Measurements from ENCODE around the gene HS3ST3A1.
"Not testable (repeated sequence)": the region's sequence is repeated elsewhere in the genome, so short reads cannot be mapped to it uniquely, and the experiment has no call there.

HS3ST3A1 gene

DNA sequence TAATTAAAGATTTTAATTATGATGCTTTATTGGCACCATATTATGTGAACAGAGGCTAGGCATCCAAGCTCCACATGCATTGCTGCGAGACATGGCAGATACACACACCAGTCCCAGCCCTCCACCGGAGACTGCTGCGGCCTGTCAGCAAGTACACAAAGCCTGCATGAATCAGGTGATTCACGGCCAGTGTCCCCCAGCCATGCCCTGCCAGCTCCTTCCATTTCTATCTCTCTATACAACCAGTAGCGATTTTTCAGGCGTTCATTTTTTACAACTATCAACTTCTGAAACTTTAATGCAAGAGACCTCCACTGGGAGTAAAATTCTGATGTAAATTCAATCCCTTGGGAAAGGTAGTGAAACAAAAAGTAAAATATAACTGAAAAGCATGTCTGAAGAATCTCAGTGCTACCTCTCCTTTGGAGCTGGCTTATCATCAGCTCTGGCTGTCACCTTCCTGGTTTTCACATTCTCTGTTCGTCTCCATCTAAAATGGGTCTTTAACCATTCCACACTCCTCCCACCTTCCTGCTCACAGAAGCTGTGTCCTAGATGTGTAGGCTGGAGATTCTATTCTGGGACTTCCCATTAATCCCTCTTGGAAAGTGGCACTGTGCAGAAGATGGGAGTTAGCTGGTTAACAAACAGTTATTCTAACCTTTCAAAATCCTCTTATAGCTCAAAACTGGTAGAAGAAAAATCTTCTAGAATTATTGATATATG, 32.2 kb downstream of the HS3ST3A1 start:
- H3K4me1 Mint-ChIP-seq (ENCODE audit: low read depth), result no peaks in the 10 kb centered on the region
- peaks cover 21% of the 10 kb centered on the region for H3K27me3 Mint-ChIP-seq
- H3K9me3 Mint-ChIP-seq, result no peaks in the 10 kb centered on the region
- H3K36me3 Mint-ChIP-seq (ENCODE audit: low read depth), result no peaks in the 10 kb centered on the region
- no peak overlapping the region for H3K4me3 Mint-ChIP-seq
- no peak overlapping the region for H3K27ac Mint-ChIP-seq

DNA sequence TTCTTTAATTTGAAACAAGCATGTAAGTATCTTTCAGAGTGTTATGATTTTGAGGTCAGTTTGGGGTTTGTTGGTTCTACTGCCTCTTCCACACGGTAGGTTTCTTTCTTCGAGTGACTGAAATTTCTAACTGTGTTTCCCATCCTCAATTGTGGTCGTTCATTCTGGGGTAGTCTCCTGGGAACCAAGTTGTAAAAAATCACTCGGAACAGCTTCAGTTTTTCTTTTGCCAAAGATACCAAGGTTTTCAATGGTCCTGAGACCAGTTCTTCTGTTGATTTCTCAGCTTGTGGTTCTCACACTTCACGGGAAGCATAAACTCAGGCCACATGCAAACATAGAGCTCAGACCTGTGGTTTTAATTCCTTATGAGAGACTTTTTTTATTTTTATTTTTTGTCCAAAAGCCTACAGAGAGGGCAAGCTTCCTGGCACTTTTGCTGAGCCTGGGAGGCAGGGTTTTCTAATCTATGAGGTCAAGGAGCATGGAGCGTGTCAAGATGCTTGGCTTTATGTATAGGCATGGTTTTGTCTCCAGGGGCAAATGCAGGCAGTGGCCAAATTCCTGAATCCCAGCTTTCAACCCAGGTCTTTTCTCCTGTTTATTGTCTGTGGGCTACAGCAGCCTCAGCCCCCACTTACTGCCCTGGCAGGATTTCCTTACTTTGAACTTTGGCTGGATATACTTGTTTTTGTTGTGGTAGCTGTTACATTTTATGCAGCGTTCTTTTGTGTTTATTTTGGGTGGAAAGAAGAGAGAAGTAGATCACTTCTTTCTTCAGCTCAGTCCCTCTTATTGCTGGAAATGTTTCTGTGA, 32.9 kb downstream of the HS3ST3A1 start:
- peaks cover 20% of the 10 kb centered on the region for H3K27me3 Mint-ChIP-seq
- H3K36me3 Mint-ChIP-seq (ENCODE audit: low read depth), result no peaks in the 10 kb centered on the region
- no peaks in the 10 kb centered on the region for H3K9me3 Mint-ChIP-seq
- no peak overlapping the region for H3K27ac Mint-ChIP-seq
- H3K4me3 Mint-ChIP-seq, result no peak overlapping the region
- no peaks in the 10 kb centered on the region for H3K4me1 Mint-ChIP-seq (ENCODE audit: low read depth)

DNA sequence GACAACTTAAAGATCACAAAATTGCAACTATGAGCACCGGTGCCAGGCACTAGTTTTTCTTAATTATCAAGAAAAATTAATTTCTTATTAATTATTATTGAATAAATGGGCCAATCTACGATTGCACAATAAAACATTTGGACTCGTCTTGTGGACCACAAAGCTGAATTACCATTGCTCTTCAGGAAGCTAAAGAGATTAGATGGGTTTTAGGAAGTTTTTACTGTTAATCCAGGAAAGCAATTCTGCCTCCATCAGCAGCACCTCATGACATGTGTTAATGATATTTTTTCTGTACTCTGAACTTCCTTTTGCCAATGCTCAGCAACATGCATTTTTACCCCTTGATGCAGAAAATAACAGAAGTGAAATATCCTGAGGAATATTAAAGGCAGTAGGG, 37.9 kb downstream of the HS3ST3A1 start:
- H3K27me3 Mint-ChIP-seq, result peaks cover 4% of the 10 kb centered on the region
- H3K4me3 Mint-ChIP-seq, result no peak overlapping the region
- no peaks in the 10 kb centered on the region for H3K4me1 Mint-ChIP-seq (ENCODE audit: low read depth)
- no peak overlapping the region for H3K27ac Mint-ChIP-seq
- no peaks in the 10 kb centered on the region for H3K36me3 Mint-ChIP-seq (ENCODE audit: low read depth)
- no peaks in the 10 kb centered on the region for H3K9me3 Mint-ChIP-seq

DNA sequence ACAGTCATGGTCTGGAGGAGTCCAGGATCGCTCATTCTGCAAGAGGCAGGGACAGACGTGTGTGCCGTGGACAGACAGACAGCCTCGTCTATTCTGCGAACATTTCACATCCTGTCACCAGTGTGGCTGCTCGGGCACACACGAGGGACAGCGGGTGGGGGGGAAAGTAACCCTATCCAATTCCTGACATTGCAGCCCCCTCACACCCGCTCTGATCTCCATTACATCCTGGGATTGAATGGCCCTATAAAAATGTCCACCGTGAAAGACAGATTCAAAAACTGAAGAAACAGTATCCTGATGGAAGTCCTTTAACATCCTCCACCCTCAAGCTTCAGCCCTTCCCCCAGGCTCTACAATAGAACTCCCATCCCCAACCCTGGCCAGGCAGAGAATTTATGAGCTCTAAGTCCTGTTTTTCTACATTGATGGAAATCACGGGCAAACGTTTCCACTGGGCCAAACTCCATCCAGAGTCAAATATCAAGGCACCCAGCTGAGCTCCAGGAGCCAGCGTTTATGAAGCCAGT, 39.4 kb downstream of the HS3ST3A1 start:
- peaks cover 4% of the 10 kb centered on the region for H3K27me3 Mint-ChIP-seq
- no peak overlapping the region for H3K27ac Mint-ChIP-seq
- H3K9me3 Mint-ChIP-seq, result no peaks in the 10 kb centered on the region
- no peaks in the 10 kb centered on the region for H3K36me3 Mint-ChIP-seq (ENCODE audit: low read depth)
- no peaks in the 10 kb centered on the region for H3K4me1 Mint-ChIP-seq (ENCODE audit: low read depth)
- H3K4me3 Mint-ChIP-seq, result no peak overlapping the region

DNA sequence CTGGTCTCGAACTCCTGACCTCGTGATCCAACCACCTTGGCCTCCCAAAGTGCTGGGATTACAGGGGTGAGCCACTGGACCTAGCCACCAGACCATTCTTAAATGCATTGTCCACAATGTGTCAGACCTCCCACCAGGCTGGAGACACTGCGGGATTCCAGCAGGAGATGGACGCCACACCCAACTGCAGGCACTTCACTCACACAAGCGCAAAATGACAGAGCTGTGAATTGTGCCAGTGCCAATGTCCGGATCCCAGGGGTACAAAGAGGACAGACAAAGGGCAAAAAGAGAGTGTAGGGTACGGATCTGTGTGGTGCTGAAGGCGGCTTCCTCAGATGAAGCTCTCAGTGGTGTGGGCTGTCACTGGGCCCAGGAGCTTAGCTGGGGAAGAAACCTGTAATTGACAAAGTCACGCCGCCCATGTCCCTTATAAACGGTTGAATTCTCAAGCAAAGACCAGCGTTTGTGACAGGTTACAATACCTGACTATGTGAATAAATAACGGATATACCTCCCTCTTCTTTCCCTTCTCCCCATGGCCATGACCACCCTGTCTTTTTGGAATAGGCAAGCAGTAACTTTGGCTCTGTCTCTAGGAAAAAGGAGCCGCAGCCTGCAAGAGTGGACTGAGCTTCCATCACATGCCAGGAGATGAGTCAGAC, 40.0 kb downstream of the HS3ST3A1 start:
- H3K27ac Mint-ChIP-seq, result no peak overlapping the region
- H3K4me1 Mint-ChIP-seq (ENCODE audit: low read depth), result no peaks in the 10 kb centered on the region

DNA sequence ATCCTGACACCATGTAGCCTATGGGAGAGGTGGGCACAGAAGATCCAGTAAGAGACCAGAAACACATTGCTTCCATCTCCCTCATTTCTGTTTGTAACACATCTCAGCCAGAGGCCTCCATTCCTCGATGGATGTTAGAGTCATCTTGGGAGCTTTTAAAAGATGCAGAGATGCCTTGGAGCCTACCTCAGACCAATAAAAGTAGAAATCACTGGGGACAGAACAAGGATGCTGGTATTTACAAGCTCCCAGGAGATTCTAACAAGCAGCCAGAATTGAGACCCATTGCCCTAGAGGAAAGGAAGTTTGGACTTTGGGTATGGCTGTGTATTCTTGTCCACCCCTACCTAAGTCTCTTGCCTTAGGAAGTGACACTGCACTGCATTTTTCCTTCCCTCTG, 40.8 kb downstream of the HS3ST3A1 start:
- Mint-ChIP-seq H3K27ac (no peak overlapping the region), H3K4me3 (no peak overlapping the region), H3K4me1 (ENCODE audit: low read depth) (no peaks in the 10 kb centered on the region), H3K27me3 (peaks cover 4% of the 10 kb centered on the region), H3K9me3 (no peaks in the 10 kb centered on the region), H3K36me3 (ENCODE audit: low read depth) (no peaks in the 10 kb centered on the region)

More for the DNA sequence above, 40.0 kb downstream of the HS3ST3A1 start:
- Mint-ChIP-seq H3K9me3 (no peaks in the 10 kb centered on the region), H3K4me3 (no peak overlapping the region), H3K36me3 (ENCODE audit: low read depth) (no peaks in the 10 kb centered on the region), H3K27me3 (peaks cover 4% of the 10 kb centered on the region)

DNA sequence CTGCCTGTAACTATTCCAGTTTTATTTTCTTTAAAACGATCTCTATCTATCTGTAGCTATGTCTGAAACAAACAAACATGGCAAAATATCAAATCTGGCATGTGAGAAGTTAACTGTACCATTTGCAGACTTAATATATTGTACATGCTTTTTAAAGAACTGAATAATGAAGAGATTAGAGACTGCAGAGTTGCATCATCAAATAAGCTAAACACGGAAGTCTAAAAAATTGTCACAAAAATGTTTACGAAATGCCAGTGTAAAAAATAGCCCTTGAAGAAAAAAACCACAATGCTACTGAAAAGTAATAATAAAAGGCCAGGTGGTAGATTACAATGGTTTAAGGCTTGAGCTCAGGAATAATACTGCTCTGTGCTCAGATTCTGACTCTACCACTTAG, 43.1 kb downstream of the HS3ST3A1 start:
- no peak overlapping the region for H3K4me3 Mint-ChIP-seq
- H3K9me3 Mint-ChIP-seq, result no peaks in the 10 kb centered on the region
- H3K36me3 Mint-ChIP-seq (ENCODE audit: low read depth), result no peaks in the 10 kb centered on the region
- H3K27ac Mint-ChIP-seq, result no peak overlapping the region
- peaks cover 6% of the 10 kb centered on the region for H3K27me3 Mint-ChIP-seq
- no peaks in the 10 kb centered on the region for H3K4me1 Mint-ChIP-seq (ENCODE audit: low read depth)

DNA sequence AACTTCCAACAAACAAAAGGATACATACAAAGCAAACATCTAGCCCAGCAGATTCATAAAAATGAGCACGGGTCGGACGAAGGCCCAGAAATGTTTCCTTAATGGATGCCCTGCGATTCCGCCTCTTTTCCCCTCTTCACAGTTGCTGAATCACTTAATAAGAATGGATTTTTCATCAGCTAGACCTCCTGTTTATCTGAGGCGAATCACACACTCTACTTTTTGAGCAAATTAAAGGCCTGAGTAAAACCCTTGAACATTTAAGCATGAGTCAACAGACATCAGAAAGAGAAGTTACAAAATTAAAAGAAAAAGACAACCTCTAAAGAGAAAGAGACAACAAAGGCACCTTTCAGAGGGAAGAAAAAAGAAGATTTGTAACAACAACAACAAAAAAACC, 44.7 kb downstream of the HS3ST3A1 start:
- Mint-ChIP-seq H3K27ac (no peak overlapping the region), H3K4me3 (no peak overlapping the region), H3K27me3 (peaks cover 6% of the 10 kb centered on the region)

DNA sequence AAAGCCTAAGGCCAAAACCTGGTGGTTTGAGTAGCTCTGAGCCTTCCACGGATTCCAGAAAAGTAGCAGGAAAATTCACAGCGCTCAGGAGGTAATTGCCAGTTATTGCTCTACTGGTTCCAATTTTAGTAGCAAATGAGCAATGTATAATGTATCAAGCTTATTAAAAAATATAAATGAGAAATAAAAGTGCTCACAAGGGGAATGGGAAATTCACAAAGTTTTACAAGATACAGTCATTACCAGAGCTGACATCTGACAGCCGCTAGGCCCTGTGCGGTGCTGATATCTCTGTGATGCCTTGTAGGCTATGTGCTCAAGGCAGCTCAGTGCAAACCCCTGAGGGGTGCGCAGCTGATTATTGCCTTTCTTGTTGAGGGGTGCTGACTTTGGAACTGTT, 47.5 kb downstream of the HS3ST3A1 start:
- Mint-ChIP-seq H3K27ac (no peak overlapping the region), H3K9me3 (peaks cover 5% of the 10 kb centered on the region), H3K4me3 (no peak overlapping the region), H3K27me3 (peaks cover 9% of the 10 kb centered on the region), H3K4me1 (ENCODE audit: low read depth) (no peaks in the 10 kb centered on the region), H3K36me3 (ENCODE audit: low read depth) (no peaks in the 10 kb centered on the region)

More for the DNA sequence above, 44.7 kb downstream of the HS3ST3A1 start:
- Mint-ChIP-seq H3K9me3 (no peaks in the 10 kb centered on the region), H3K4me1 (ENCODE audit: low read depth) (no peaks in the 10 kb centered on the region), H3K36me3 (ENCODE audit: low read depth) (no peaks in the 10 kb centered on the region)

DNA sequence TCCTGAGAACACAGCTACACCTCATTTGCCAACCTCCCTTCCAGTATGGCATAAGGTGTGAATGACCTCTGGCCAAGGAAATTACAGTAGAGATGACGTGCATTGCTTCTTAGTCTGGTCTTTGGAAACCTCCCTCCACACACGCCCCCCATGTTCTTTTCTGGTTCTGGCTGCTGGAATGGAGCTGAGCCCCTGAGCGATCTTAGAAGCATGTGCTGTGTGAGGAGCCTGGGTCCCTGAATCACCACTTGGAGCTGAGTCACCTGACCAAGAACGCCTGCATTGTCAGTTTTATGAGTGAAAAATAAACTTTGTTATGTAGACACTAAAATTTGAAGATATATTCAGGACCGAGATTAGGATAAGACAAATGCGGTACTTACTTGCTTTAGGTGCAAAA, 51.4 kb downstream of the HS3ST3A1 start:
- Mint-ChIP-seq H3K9me3 (peaks cover 5% of the 10 kb centered on the region), H3K27ac (no peak overlapping the region), H3K36me3 (ENCODE audit: low read depth) (no peaks in the 10 kb centered on the region), H3K4me3 (no peak overlapping the region), H3K27me3 (peaks cover 9% of the 10 kb centered on the region), H3K4me1 (ENCODE audit: low read depth) (no peaks in the 10 kb centered on the region)

DNA sequence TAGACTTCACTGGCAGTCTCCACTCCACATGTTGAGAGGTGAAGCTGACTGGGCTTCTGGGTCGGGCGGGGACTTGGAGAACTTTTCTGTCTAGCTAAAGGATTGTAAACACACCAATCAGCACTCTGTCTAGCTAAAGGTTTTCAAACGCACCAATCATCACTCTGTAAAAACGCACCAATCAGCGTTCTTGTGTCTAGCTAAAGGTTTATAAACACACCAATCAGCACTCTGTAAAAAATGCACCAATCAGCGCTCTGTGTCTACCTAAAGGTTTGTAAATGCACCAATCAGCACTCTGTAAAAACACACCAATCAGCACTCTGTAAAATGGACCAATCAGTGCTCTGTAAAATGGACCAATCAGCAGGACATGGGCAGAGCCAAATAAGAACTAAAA, 53.2 kb downstream of the HS3ST3A1 start:
- not testable (repeated sequence) for H3K4me1 Mint-ChIP-seq (ENCODE audit: low read depth); H3K9me3 Mint-ChIP-seq; H3K4me3 Mint-ChIP-seq; H3K36me3 Mint-ChIP-seq (ENCODE audit: low read depth); H3K27me3 Mint-ChIP-seq; H3K27ac Mint-ChIP-seq

DNA sequence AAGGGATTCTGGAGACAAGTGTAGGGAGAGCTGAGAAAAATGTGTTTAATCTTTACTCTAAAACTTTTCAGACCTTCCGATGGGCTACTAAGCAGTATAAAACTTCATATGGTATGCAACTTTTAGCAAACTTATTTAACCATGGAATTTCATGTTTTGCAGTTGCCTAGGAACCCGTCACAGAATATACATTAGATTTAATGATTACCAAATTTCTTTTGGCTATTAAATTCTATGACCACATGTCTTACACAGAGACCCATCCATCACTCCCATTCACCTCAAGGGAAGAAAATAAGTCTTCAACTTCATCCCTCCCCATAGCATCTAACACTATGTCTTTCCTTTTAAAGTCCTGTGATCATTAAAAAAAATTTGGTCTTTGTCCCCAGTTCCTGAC, 54.9 kb downstream of the HS3ST3A1 start:
- Mint-ChIP-seq H3K27me3 (peaks cover 3% of the 10 kb centered on the region), H3K4me3 (no peak overlapping the region), H3K27ac (no peak overlapping the region), H3K9me3 (peaks cover 5% of the 10 kb centered on the region), H3K4me1 (ENCODE audit: low read depth) (no peaks in the 10 kb centered on the region), H3K36me3 (ENCODE audit: low read depth) (no peaks in the 10 kb centered on the region)

DNA sequence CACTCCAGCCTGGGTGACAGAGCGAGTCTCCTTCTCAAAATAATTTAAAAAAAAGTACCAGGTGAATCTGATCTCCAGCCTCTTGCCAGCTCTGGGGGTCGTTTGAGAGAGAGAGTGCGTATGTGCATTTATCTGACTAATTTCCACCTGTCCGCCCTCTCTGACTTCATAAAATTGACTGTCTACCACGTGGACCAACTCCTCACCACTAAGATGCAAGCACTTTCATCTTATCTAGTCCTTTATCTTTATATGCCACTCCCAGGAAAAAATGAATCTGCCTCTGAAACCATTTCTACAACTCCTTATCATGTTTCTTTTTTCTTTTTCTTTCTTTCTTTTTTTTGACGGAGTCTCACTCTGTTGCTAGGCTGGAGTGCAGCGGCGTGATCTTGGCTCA, 55.8 kb downstream of the HS3ST3A1 start:
- H3K4me1 Mint-ChIP-seq (ENCODE audit: low read depth), result no peaks in the 10 kb centered on the region
- peaks cover 5% of the 10 kb centered on the region for H3K9me3 Mint-ChIP-seq
- H3K36me3 Mint-ChIP-seq (ENCODE audit: low read depth), result no peaks in the 10 kb centered on the region
- no peak overlapping the region for H3K4me3 Mint-ChIP-seq
- no peak overlapping the region for H3K27ac Mint-ChIP-seq
- peaks cover 6% of the 10 kb centered on the region for H3K27me3 Mint-ChIP-seq

DNA sequence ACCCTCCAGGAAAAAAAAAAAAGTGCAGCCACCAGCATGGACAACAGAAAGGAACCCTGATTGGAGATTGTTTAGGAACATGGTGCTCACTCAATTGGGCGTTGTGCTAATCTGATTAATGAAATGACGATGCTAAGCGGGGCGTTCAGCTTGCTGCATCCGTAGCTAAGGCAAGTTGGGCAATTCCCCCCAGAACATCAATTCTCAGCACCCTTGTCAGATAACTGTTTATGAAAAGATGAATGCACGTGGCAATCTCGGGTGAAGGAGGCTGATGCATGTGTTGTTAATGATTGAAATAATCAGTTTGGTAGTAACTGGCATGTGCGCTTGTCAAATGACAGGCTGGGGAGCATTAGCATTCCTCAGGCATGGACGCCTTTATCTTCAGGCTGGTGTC, 57.0 kb downstream of the HS3ST3A1 start:
- Mint-ChIP-seq H3K36me3 (ENCODE audit: low read depth) (no peaks in the 10 kb centered on the region), H3K4me3 (no peak overlapping the region), H3K4me1 (ENCODE audit: low read depth) (no peaks in the 10 kb centered on the region), H3K27me3 (peaks cover 3% of the 10 kb centered on the region), H3K9me3 (no peaks in the 10 kb centered on the region), H3K27ac (no peak overlapping the region)

DNA sequence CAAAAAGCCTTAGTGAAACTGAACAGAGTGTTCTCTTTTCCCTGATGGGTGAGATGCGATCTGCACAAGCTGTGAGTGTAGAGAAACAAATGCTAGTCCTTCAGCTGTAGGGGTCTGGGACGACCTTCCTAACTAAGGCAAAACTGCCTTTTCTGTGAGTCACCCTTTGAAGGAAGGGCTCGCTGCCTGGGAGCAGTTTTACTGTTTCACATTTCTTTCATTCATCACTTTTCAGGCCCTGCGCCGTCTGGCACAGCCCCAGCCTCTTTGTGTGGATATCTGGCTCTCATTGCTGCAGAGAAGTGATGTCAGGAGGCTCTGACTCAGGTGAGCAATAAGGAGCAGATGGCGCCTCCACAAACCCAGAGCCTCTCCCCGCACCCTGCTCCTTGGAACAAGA, 57.4 kb downstream of the HS3ST3A1 start:
- no peak overlapping the region for H3K4me3 Mint-ChIP-seq
- H3K27me3 Mint-ChIP-seq, result peaks cover 3% of the 10 kb centered on the region
- H3K27ac Mint-ChIP-seq, result no peak overlapping the region
- no peaks in the 10 kb centered on the region for H3K36me3 Mint-ChIP-seq (ENCODE audit: low read depth)
- H3K9me3 Mint-ChIP-seq, result no peaks in the 10 kb centered on the region
- H3K4me1 Mint-ChIP-seq (ENCODE audit: low read depth), result no peaks in the 10 kb centered on the region
